Endodermal cell (in vitro differentiated cells): Measurements from ENCODE around the gene MYLK4. TPM values are rescaled to one million over a fixed set of nuclear protein-coding genes. Genes with fewer than 3 reads are reported as not detected.
A peak's percentile ranks its signal among the peaks of the same experiment; 100 is the strongest.

Experiments used
- DNase-seq: peaks from one replicate; pipeline ENCODE4 v3.0.0-alpha.2; 2017
- H3K27ac ChIP-seq: 2 replicates; pipeline ENCODE4 v1.5.1; 2013; ENCODE audit warnings: mild to moderate bottlenecking, low read depth, low read length, moderate library complexity
- H3K27me3 ChIP-seq: 2 replicates; pipeline ENCODE4 v1.6.1; 2013; ENCODE audit warnings: mild to moderate bottlenecking, low read length, moderate library complexity; ENCODE audit not compliant: insufficient read depth, control insufficient read depth, poor library complexity, severe bottlenecking
- H3K36me3 ChIP-seq: 2 replicates; pipeline ENCODE4 v1.7.0; 2013; ENCODE audit warnings: mild to moderate bottlenecking, low read length, moderate library complexity; ENCODE audit not compliant: control insufficient read depth, insufficient read depth
- H3K4me1 ChIP-seq: one replicate; pipeline ENCODE4 v1.7.0; 2013; ENCODE audit warnings: low read length; ENCODE audit not compliant: control insufficient read depth, insufficient read depth
- H3K4me3 ChIP-seq: 2 replicates; pipeline ENCODE4 v1.5.1; 2013; ENCODE audit warnings: mild to moderate bottlenecking, low read length, moderate library complexity
- H3K9ac ChIP-seq: 2 replicates; pipeline ENCODE4 v1.6.1; 2013; ENCODE audit warnings: mild to moderate bottlenecking, low read length, moderate library complexity; ENCODE audit not compliant: poor library complexity, severe bottlenecking; ENCODE audit errors: extremely low read depth
- H3K9me3 ChIP-seq: 2 replicates; pipeline ENCODE4 v1.6.1; 2013; ENCODE audit warnings: mild to moderate bottlenecking, low read length, moderate library complexity; ENCODE audit not compliant: control insufficient read depth
- H3K27ac Mint-ChIP-seq: 2 replicates; pipeline ENCODE4 v1.8.0; 2020; ENCODE audit warnings: mixed read lengths
- H3K27me3 Mint-ChIP-seq: 2 replicates; pipeline ENCODE4 v1.8.0; 2021; ENCODE audit warnings: mild to moderate bottlenecking, mixed read lengths; ENCODE audit not compliant: insufficient read depth
- H3K36me3 Mint-ChIP-seq: 2 replicates; pipeline ENCODE4 v1.8.0; 2020; ENCODE audit warnings: low read depth, mixed read lengths
- H3K4me1 Mint-ChIP-seq: 2 replicates; pipeline ENCODE4 v1.8.0; 2020; ENCODE audit warnings: mixed read lengths
- H3K4me3 Mint-ChIP-seq: 2 replicates; pipeline ENCODE4 v1.8.0; 2020; ENCODE audit warnings: mild to moderate bottlenecking, moderate library complexity, mixed read lengths
- H3K9me3 Mint-ChIP-seq: 2 replicates; pipeline ENCODE4 v1.8.0; 2020; ENCODE audit warnings: mild to moderate bottlenecking, mixed read lengths
- CTCF ChIP-seq: fragments of 200-600 bp; sonication (generic); conservative IDR thresholded peaks from 2 replicates; pipeline ENCODE4 v1.5.0; 2021; ENCODE audit warnings: antibody characterized with exemption, mild to moderate bottlenecking
- WGBS, 2 experiments: methylation state at CpG; one replicate each; pipeline versions ENCODE4 v1.1.5 to v1.1.7; 2013; ENCODE audit warnings: missing lambda C conversion rate in 2 of 2, mixed read lengths in 1 of 2; ENCODE audit not compliant: insufficient coverage in 1 of 2, insufficient read length in 1 of 2; 5-methylcytosine and 5-hydroxymethylcytosine counted together
- total RNA-seq, 2 donors: library from RNA; stranded (reverse); fragmentation: NEBNext Ultra II Directional in 1 of 2; extraction: Animal tissue kit (Norgen Biotek cat#: 25700) in 1 of 2; gene quantifications; 2 replicates in 1 of 2; 3 replicates in 1 of 2; pipeline ENCODE4 v1.2.1, GENCODE V29; 2021

MYLK4 gene
- total RNA-seq, 2 donors from 2014 or later = 0.18 to 0.20 TPM

GRCh38 chr6:2632976-2633584 is 117.6 kb downstream of the MYLK4 start:
- H3K4me3 Mint-ChIP-seq = peak overlapping the region; percentile 57
- Histone ChIP-seq H3K9me3 (no peaks in the 10 kb centered on the region), H3K27me3 (no peaks in the 10 kb centered on the region), H3K4me1 (peaks cover 4% of the 10 kb centered on the region), H3K9ac (no peak overlapping the region), H3K4me3 (no peak overlapping the region), H3K36me3 (no peaks in the 10 kb centered on the region), H3K27ac (no peak overlapping the region)
- DNase-seq = no peak
- H3K36me3 Mint-ChIP-seq = no peaks in the 10 kb centered on the region
- no peak overlapping the region for H3K27ac Mint-ChIP-seq
- 79 to 93% methylated on average over 6 to 11 of the region's 11 CpGs for WGBS, 2 experiments
- peaks cover 14% of the 10 kb centered on the region for H3K27me3 Mint-ChIP-seq
- TF ChIP-seq CTCF = no peak
- H3K4me1 Mint-ChIP-seq = peaks cover 27% of the 10 kb centered on the region
- no peaks in the 10 kb centered on the region for H3K9me3 Mint-ChIP-seq

GRCh38 chr6:2632368-2632767 is 118.4 kb downstream of the MYLK4 start:
- Mint-ChIP-seq H3K36me3 (no peaks in the 10 kb centered on the region), H3K27ac (no peak overlapping the region), H3K4me3 (no peak overlapping the region), H3K27me3 (peaks cover 14% of the 10 kb centered on the region), H3K9me3 (no peaks in the 10 kb centered on the region), H3K4me1 (peaks cover 27% of the 10 kb centered on the region)
- no peak overlapping the region for H3K4me3 ChIP-seq
- 93 to 95% methylated on average over 3 to 10 of the region's 10 CpGs for WGBS, 2 experiments
- no peaks in the 10 kb centered on the region for H3K36me3 ChIP-seq
- H3K27ac ChIP-seq = no peak overlapping the region
- no peaks in the 10 kb centered on the region for H3K9me3 ChIP-seq
- H3K4me1 ChIP-seq = peaks cover 4% of the 10 kb centered on the region
- TF ChIP-seq CTCF = no peak
- no peak for DNase-seq
- H3K9ac ChIP-seq = no peak overlapping the region
- no peaks in the 10 kb centered on the region for H3K27me3 ChIP-seq

- H3K9me3 ChIP-seq = no peaks in the 10 kb centered on the region
- no peak overlapping the region for H3K27ac ChIP-seq
- H3K9ac ChIP-seq = no peak overlapping the region
- Mint-ChIP-seq H3K4me1 (peaks cover 27% of the 10 kb centered on the region), H3K36me3 (no peaks in the 10 kb centered on the region), H3K27ac (no peak overlapping the region), H3K4me3 (no peak overlapping the region), H3K27me3 (peaks cover 9% of the 10 kb centered on the region), H3K9me3 (no peaks in the 10 kb centered on the region)
- no peak for DNase-seq
- 72 to 76% methylated on average over 4 to 14 of the region's 14 CpGs for WGBS, 2 experiments
- no peak overlapping the region for H3K4me3 ChIP-seq
- H3K36me3 ChIP-seq = no peaks in the 10 kb centered on the region
- peaks cover 4% of the 10 kb centered on the region for H3K4me1 ChIP-seq
- no peak for TF ChIP-seq CTCF
- no peaks in the 10 kb centered on the region for H3K27me3 ChIP-seq
Observed at GRCh38 chr6:2630891-2631571, 119.7 kb downstream of the MYLK4 start.
